ENCODE data around the gene RBBP9.
"Not testable (repeated sequence)": the region's sequence is repeated elsewhere in the genome, so short reads cannot be mapped to it uniquely, and the experiment has no call there.

Gene RBBP9

GRCh38 chr20:18533978-18534644 is 37.1 kb upstream of the RBBP9 start:
- DNase-seq (ENCODE audit: low read depth) = no peak
- TF ChIP-seq CTCF (conservative IDR thresholded peaks at IDR 0.05; ENCODE audit: low read depth, low read length) = no peak
- no peak overlapping the region for H3K4me3 ChIP-seq (ENCODE audit: low read depth, low read length)

GRCh38 chr20:18533491-18533890 is 36.5 kb upstream of the RBBP9 start:
- no peak for DNase-seq (ENCODE audit: low read depth)
- TF ChIP-seq CTCF (conservative IDR thresholded peaks at IDR 0.05; ENCODE audit: low read depth, low read length) = no peak
- H3K4me3 ChIP-seq (ENCODE audit: low read depth, low read length) = no peak overlapping the region

- no peak for DNase-seq (ENCODE audit: low read depth)
- H3K4me3 ChIP-seq (ENCODE audit: low read depth, low read length) = no peak overlapping the region
- TF ChIP-seq CTCF (conservative IDR thresholded peaks at IDR 0.05; ENCODE audit: low read depth, low read length) = no peak
Measured at GRCh38 chr20:18532626-18533025, 35.6 kb upstream of the RBBP9 start.

GRCh38 chr20:18529041-18529440 is 32.0 kb upstream of the RBBP9 start:
- no peak overlapping the region for H3K4me3 ChIP-seq (ENCODE audit: low read depth, low read length)
- TF ChIP-seq CTCF (conservative IDR thresholded peaks at IDR 0.05; ENCODE audit: low read depth, low read length) = no peak
- DNase-seq (ENCODE audit: low read depth) = no peak

GRCh38 chr20:18527836-18528235 is 30.8 kb upstream of the RBBP9 start:
- DNase-seq (ENCODE audit: low read depth) = peak; percentile 33
- H3K4me3 ChIP-seq (ENCODE audit: low read depth, low read length) = no peak overlapping the region
- TF ChIP-seq CTCF (conservative IDR thresholded peaks at IDR 0.05; ENCODE audit: low read depth, low read length) = no peak

- DNase-seq (ENCODE audit: low read depth) = no peak
- no peak for TF ChIP-seq CTCF (conservative IDR thresholded peaks at IDR 0.05; ENCODE audit: low read depth, low read length)
Measured at GRCh38 chr20:18527339-18527738, 30.3 kb upstream of the RBBP9 start.

GRCh38 chr20:18526761-18527160 is 29.7 kb upstream of the RBBP9 start:
- not testable (repeated sequence) for H3K4me3 ChIP-seq (ENCODE audit: low read depth, low read length); DNase-seq (ENCODE audit: low read depth)

More at GRCh38 chr20:18527339-18527738, 30.3 kb upstream of the RBBP9 start:
- no peak overlapping the region for H3K4me3 ChIP-seq (ENCODE audit: low read depth, low read length)
